ENCODE measurements around the gene BPIFB2.

Gene BPIFB2

DNA sequence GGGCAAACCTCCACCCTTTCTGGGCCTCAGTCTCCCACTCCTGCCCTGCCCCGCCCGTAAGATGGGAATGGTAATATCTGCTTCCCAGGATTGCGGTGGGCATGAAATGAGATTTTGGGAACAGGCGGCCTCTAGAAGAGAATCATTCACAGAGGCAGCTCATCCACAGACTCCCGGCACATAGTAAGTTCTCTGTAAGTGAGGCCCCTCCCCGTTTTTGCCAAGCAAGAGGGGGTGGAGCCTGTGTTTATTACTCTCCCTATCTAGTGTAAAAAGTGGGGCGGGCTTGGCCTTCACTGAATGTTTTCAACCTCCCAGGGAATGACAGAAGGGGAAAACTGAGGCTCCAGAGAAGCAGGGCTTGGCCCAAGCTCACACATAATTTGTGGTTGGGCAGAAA is 23.3 kb upstream of the BPIFB2 start:
- DNase-seq (ENCODE audit: low spot score), result no peak

DNA sequence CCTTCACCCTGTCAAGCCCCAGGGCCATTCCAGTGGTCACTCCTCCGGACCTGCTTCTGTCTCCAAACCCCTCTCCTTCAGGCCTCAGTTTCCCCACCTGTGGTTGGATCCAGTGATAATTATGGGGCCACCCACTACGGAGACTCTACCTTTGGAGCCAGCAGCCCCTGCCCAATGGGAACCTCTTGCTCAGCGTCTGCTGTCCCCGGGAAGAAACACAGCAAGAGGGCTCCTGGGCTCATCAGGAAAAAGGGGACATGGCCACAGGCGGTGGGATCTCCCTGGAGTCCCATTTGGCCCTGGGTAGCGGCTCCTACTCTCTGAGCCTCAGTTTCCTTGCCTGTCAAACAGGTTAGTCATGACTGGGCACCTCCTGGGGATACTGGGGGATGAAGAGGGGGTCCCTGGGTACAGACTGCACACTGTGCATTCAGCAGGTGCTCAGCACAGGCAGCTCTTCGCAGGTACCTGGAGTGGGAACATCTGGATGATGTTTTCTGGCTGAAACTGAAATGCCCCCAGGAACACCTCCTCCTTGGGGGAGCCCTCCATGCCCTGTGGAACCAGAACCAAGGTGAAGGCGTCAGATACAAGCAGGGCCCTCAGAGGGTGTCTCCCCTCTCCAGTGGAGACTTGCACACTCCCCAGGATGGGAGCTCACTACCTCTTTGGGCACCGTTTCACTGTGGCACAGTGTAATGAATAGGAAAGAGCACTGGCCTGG is 22.7 kb upstream of the BPIFB2 start:
- DNase-seq (ENCODE audit: low spot score), result no peak

DNA sequence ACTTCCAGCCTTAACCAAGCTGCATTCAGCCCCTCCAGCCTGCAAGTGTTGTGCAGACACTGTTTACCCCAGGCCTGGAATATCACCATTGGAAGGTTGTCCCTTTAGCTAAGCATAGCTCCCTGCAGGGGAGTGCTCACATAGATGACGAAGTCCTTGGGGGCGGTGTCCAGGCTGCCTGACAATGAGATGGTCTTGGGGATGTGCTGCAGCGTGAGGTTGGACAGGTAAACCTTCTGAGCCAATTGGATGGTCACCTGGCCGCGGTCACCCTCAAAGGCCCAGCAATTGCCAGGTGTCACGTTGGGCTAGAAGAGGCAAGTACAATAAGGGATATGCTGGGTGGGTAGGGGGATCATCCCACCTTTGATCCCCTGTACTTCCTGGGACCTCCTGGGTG is 21.9 kb upstream of the BPIFB2 start:
- no peak for DNase-seq (ENCODE audit: low spot score)

DNA sequence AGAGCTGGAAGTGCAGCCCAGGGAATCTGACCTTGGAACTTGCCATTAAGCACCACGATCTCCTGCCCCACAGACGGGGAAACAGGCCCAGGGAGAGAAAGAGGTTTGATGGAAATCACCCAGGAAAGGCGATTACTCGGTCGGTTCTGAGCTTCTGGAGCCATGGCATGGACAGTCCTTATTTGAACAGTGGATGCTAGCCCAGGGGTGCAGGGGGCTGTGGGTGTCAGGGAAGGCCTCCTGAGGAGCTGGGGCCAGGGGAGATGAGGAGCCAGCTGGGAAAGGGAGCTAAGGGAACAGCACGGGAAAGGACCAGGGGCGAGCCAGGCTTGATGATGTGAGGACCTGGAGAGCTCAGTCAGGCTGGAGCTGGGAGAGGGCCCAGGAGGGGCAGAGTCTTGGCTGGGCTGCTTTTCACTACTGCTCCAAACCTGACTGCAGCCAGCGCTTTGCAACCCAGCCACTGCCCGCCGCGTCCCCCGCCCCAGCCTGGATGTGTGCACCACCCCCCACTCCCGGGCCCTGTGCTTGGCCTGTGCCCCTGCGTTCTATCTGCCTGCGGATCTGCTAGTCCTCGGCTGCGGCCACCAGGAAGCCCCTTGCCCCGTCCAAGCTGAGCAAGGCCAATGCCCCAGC is 21.1 kb upstream of the BPIFB2 start:
- no peak for DNase-seq (ENCODE audit: low spot score)

DNA sequence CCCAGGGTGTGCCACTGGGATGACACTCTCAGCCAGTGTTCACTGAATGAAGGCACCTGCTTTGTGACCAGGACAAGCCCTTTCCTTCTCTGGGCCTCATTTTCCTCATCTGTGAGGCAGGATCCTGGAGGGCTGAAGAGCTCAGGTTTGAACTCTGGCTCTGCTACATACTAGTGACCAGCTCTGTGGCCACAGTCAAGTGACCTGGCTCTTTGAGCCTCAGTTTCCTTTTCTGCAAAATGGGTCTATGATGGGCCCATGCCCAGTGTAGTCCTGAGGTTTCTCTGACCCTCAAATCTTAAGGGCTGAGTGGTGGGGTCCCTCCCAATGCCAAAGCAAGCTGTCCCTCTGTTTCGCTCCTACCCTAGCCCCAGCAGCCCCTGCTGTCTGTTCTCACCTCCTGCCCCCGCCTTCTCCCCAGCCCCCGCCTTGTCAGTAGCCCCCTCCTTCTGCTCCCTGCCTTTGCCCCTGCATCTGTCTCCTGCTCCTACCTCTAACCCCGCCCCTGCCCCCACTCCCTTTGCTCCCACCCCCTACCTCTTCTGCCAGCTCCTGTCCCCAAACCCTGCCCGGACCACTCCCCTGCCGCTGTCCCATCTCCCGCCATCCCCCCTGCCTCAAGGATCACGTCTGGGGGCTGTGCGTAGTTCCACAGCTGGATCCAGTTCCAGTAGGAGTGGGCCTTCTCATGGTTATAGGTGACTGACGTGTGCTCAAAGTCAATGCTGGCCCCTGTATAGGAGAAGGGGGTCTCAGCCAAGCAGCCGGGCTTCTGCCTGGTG is 20.3 kb upstream of the BPIFB2 start:
- DNase-seq (ENCODE audit: low spot score), result no peak

DNA sequence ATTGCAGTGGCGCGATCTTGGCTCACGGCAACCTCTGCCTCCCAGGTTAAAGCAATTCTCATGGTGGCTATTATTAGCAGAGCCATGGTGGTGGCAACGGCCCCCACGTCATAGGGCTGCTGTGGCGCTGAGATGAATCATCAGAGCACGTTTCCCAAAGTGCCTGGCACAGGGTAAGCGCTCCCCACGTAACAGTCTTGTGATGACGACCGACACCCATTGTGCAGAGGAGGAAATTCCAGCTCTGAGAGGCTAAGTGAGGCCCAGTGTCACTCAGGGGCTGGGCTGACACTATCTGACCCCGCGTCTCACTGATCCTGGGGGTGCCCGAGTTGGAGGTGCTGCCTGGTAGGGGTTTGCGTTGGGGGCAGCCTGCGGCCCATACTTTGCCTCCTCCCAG is 19.5 kb upstream of the BPIFB2 start:
- no peak for DNase-seq (ENCODE audit: low spot score)

DNA sequence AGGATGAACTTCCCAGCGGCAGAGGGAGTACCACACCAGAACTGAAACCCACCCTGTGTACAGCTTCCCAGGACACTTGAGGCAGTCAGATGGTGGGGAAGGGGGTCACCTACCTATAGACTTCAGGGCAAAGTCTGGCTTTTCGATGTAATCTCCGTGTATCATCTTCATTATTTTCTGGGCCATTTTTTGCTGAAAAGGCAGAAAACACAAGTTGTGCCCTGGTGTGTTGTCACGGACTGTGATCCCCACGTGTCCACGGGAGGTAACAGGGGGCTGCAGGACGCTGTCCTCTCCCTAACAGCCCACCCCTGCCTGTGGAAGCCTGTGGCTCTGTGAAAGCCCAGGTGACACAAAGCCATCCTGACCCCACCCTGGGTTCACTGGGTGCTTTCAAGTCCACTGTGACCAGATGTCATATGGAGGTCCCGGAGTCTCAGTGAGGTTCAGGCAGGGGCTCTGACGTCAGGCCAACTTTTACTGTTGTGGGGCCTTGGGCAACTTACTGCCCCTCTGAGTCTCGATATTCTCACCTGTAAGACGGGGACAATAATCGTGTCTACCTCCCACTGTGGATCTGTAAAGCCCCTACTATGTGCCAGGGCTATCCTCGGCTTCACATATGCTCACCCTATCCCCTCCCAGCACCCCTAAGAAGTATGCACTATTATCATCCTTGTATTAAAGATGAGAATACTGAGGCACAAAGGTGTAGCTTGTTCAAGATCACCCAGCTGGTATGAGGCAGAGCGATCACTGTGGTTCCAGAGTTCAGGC is 17.8 kb upstream of the BPIFB2 start:
- DNase-seq (ENCODE audit: low spot score), result no peak

DNA sequence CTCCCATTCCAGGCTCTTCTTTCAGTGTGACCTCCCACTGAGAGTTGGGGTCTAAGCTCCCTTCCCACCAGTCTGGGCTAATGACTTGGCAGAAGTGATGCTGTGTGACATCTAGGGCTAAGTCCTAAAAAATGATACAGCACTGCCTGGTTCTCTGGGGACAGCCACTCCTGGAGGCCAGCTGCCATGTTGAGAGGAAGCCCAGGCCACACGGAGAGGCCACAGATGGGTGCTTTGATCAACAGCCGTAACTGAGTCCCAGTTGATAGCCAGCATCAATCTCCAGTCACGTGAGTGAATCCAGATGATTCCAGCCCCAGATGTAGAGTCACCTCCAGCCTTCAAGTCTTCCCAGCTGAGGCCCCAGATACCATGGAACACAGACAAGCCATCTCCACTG is 17.1 kb upstream of the BPIFB2 start:
- no peak for DNase-seq (ENCODE audit: low spot score)

DNA sequence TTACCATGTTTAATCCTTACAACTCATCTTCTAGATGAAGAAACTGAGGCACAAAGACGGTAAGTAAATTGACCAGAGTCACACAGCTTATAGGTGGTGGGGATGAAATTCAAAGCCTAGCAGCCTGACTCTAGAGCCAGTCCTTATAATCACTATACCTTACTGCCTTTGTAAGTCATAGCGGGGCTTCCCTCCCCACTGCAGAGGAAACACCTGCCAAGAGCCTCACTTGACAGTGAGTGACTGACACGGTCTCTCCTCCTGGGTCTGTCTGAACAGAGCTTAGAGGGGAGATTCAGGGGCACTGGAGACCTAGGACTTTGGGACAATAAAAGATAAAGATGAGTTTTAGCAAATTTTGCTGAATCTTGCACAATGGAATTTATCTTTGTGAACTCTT is 16.1 kb upstream of the BPIFB2 start:
- DNase-seq (ENCODE audit: low spot score), result no peak

DNA sequence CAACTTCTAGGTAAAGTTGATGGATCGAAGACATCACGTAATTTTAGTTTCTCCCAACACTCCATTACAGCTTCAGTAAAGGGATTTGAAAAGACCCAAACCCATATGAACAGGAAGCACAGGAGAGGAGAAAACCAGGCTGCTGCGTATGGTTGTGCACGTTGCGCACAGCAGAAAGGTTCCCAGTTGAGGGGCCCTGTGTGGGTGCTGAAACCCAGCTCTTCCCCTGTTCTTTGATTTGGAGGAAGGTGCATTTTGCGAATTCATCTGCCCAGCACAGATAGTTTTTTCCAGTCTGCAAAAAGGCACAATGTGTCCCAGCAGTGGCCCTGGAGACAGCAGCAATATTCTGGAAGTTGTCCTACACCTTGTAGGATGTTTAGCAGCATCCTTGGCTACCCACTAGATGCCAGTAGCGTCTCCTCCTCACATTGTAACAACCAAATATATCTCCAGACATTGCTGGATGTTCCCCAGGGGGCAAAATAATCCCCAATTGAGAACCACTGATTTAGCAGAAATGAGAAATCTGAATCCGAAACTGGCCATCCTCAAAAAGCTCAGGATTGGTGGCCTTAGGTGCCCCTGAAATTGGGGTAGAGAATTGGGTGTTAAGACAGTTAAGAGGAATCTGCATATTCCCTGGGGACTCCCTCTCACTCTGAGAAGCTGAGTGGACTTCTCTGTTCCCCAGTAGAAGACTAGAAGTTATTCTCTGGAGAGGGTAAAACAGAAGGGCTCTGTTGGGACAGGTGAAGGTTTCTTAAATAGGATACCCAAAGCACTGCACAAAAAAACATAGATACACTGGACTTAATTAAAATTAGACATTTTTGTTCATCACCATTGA is 15.5 kb upstream of the BPIFB2 start:
- no peak for DNase-seq (ENCODE audit: low spot score)

DNA sequence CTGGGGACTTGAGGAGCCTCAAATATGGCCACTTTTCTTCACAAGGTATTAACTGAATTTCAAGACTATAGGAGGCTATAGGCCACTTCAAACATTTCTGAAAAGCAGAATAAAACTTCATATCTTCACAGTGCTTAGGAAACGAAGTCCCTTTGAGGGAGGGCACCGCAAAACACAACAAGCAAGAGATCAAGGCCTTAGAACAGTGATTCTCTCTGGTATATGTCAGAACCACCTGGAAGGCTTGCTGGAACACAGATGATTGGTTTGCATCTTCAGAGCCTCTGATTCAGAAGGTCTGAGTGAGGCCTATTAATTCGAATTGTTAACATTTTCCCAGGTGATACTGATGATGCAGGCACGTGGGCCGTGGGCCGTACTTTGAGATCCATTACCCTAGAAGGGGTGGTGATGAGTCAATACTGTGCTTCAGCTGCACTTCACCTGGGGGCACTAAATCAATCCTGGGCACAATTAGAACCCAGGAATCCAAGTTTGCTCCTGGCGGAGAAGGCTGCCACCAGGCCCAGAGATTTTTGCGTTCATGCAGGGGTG is 13.9 kb upstream of the BPIFB2 start:
- DNase-seq (ENCODE audit: low spot score), result no peak

DNA sequence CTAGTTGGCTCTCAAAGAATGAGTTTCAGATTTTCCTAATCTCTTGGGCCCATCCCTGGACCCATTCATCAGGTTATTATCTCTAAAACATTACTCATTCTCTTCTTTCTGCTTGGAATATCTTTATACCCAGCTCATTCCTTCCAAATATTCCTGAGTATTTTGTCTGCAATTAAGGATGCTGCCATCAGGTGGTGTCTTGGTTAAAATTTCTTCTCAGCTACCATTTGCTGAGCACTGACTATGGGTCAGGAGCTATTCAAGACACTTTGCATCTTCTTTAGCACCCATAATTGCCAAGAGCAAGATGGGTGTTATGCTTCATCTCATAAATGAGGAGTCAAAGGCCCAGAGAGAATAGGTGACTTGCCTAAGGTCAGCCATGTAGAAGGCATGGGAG is 11.7 kb upstream of the BPIFB2 start:
- DNase-seq (ENCODE audit: low spot score), result no peak

DNA sequence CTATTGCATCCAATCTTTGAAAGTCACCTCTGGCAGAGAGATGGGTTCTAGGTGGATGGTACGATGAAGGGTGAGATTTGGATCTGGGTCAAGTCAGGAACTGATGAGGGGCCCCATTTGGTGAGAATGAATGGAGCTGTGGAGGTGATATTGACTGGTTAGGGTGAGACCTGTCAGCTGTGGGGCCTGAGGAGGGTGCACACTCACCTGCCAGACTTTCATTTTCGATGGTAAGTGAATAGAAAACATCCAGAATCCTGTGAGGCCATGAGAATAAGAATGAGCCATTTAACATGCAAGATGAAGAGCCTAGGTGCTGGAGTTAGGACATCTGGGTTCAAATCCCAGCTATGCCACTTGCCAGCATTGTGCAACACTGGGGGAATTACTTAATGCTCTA is 10.1 kb upstream of the BPIFB2 start:
- DNase-seq (ENCODE audit: low spot score), result no peak

DNA sequence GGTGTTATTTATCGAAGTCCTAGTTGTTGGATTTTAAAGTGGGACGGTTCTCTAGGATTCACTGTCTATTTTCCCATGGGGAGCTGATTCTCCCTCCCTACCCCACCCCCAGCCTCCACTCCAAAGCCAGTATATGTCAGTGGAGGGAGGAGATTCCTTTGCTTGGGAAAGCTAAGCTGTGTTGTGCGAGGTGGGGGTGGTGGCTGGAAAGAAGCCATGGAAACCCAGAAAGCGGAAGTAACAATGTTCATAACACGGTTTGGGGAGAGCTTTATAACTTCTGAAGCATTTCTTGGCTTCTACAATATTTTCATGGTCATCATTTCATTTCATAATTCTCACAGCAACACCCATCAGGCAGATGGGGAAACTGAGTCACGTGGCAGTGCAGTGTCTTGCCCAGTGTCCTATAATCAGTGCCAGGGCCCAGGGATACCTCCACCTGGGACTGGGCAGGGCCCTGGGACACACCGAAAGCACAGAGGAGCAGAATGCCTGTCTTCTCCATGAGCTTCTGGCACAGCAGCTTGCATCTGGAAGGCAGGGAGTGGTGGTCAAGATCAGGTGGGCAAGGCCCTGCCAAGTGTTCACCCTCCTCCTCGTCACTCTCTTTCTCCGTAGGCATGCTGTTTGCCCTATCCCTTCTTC is 7.8 kb upstream of the BPIFB2 start:
- DNase-seq (ENCODE audit: low spot score), result no peak

DNA sequence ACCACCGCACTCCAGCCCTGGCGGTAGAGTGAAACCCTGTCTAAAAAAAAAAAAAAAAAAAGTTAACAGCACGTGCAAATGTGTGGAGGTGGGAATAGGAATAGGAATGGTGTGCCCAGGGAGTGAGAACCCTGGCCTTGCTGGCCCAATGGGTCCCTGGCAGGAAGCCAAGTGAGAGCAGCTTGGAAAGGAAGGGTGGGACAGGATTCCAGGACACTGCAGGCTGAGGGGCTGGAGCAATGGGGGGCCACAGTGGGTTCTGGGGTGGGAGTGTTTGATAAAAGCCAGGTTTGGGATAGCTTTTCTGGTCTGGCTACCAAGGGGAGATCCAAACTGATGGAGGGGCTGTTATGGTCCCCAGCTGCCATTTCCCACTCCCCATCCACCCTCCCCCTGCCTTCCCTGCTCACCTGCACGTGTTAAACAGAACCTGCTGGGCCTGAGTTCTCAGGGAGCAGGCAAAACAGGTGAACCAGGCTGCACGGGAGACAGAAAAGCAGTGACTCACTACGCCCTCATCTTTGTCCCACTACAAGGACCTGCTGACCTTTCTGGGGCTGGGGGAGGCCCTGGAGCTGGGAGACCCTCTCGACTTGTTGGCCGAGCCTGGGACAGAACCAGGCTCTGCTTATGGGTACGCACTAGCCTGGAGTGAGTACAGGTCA is 6.6 kb upstream of the BPIFB2 start:
- no peak for DNase-seq (ENCODE audit: low spot score)

DNA sequence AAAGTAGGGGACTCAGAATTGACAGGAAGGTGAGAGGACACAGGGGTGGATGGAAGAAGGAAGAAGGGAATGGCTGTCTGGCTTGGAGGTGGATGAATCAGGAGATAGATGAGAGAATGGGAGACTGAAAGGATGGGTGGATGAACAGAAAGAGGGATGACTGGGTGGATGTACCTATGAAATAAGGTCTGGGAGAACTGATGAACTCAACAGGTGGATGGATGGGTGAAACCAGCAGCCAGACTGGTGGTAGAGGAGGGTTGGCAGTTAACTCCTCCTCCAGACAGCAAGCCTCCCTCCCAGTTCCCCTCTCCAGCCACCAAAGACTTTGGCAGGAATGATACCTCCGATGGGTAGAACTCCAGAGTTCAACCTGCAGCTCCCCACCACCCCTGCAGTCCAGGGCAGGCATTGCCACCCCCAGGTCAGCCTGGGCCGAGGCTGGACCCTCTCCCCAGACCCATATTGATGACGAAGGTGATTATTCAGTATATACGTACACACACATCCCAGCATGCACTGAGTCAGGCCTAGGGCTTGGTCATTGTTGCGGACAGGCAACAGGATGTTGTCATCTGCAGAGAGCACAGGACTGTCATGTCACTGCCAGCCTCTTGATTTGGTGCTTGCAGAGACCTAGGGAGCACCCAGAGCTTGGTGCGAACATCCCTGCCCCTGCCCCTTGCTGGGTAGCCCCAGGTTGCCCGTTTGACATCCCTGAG is 5.3 kb upstream of the BPIFB2 start:
- no peak for DNase-seq (ENCODE audit: low spot score)

DNA sequence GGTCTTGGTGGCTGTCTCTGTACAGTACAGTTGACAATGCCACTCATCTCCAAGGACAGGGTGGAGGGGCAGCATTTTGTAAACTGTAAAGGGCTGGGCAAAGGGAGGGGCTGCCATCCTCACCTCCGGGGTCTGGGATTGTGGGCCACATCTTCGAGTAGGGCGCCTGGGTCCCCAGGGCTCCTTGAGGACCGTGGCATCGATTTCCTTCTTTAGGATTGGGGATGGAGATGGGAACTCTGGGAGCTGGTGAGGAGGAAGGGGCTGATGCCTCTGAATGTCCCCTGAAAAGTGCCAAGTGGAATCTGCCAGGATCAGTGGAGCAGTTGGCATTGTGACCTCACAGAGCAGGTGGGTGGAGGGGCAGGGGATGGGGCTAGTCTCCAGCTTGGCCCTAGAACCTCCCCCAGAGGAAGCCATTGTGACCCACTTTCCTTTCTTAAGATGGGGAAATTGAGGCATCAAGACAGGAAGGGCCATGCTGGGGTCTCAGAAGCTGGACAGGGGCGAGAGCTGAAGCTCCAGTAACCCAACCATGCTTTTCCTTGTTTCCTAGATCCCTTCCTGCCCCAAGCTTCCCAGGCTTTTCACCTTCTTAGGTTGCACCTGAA is 3.3 kb upstream of the BPIFB2 start, which contains the start of gene SUN5:
Gene SUN5 (minus strand): TSS at position 293 of the 611 bp plus-strand sequence. CDS start 93 bp downstream, at position 200.
- no peak for DNase-seq (ENCODE audit: low spot score)

DNA sequence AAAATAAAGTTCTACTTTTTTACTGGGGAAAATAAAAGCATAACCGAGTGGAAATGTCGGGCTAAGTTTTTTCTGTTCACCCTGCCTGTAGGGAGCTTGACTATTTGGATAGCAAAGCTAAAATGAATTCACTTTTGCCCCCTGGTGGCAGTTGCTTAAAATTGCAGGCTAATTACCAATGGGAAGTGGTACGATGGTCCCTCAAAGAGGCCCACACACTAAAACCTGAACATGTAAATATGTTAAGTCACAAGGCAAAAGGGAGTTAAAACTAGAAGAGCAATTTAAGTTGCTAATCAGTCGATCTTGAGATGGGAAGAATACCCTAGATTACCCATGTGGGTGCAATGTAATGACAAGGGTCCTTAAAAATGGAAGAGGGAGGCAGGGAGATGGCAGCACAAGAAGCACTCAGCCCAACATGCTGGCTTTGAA is 2.4 kb upstream of the BPIFB2 start:
- DNase-seq (ENCODE audit: low spot score), result no peak

Measured in SK-N-DZ (cell line).